ENCODE data around the gene MYL6B.

- TF ChIP-seq JUN (IDR thresholded peaks at IDR 0.05; ENCODE audit: borderline replicate concordance, insufficient read depth, insufficient read length, low read depth) (no peak), CTCF (IDR thresholded peaks at IDR 0.05; ENCODE audit: extremely low read depth in 1 of 2, insufficient read depth in 1 of 2, low read depth in 1 of 2, low read length in 2 of 2) (peak; percentile 63 to 73), POLR2A (IDR thresholded peaks at IDR 0.05; ENCODE audit: low read depth, low read length) (peak; percentile 30)
Observed at GRCh38 chr12:56206452-56207166, 54.2 kb downstream of the MYL6B start.
